HEK293 (cell line): ENCODE results near the gene CFAP73.

Experiments used
- CTCF ChIA-PET: fragments of 350-600 bp; formaldehyde crosslinking; extraction: SDS; loops from one replicate; lab custom pipeline; 2021; ENCODE audit warnings: antibody characterized with exemption; lab: Yijun Ruan, JAX
- POLR2A ChIA-PET: fragments of 300-600 bp; formaldehyde crosslinking; extraction: SDS; loops from one replicate; lab custom pipeline; 2020; ENCODE audit warnings: antibody characterized with exemption, inconsistent platforms; lab: Yijun Ruan, JAX
- H3K27ac ChIP-seq: fragments of 200-500 bp; sonication (Bioruptor generic); 2 replicates; pipeline ENCODE4 v1.5.1; 2014; ENCODE audit warnings: low read depth, low read length, control low read depth, inconsistent platforms; ENCODE audit errors: extremely low read depth
- H3K36me3 ChIP-seq, 2 experiments: fragments of 200-500 bp in 1 of 2; sonication (Bioruptor generic) in 1 of 2; 1 replicate in 1 of 2; 2 replicates in 1 of 2; pipeline ENCODE4 v1.5.1; 2014 to 2017; ENCODE audit warnings: inconsistent platforms in 2 of 2, low read length in 2 of 2; ENCODE audit not compliant: control insufficient read depth in 2 of 2, insufficient read depth in 1 of 2
- H3K4me1 ChIP-seq: fragments of 200-500 bp; sonication (Bioruptor generic); 2 replicates; pipeline ENCODE4 v1.5.1; 2014; ENCODE audit warnings: mild to moderate bottlenecking, low read length, inconsistent platforms; ENCODE audit not compliant: control insufficient read depth, insufficient read depth
- H3K4me3 ChIP-seq: 2 replicates; pipeline ENCODE4 v1.5.1; 2011; ENCODE audit warnings: low read depth, mild to moderate bottlenecking, control low read depth, low read length, moderate library complexity
- H3K9me3 ChIP-seq: fragments of 200-500 bp; sonication (Bioruptor generic); 2 replicates; pipeline ENCODE4 v1.5.1; 2014; ENCODE audit warnings: low read depth, low read length, inconsistent platforms; ENCODE audit not compliant: control insufficient read depth, insufficient read depth
- BCL11A ChIP-seq: fragments of 450-650 bp; formaldehyde crosslinking; IDR thresholded peaks from 2 replicates; pipeline ENCODE4 v1.5.1; 2016; ENCODE audit warnings: low read depth, missing biosample characterization, missing genetic modification characterization
- BCL11B ChIP-seq: fragments of 450-650 bp; formaldehyde crosslinking; IDR thresholded peaks from 2 replicates; pipeline ENCODE4 v1.5.1; 2016; ENCODE audit warnings: low read depth, missing biosample characterization, missing genetic modification characterization
- EGR2 ChIP-seq: fragments of 450-650 bp; formaldehyde crosslinking; IDR thresholded peaks from 2 replicates; pipeline ENCODE4 v1.5.1; 2016; ENCODE audit warnings: low read depth, missing biosample characterization, missing genetic modification characterization
- HOXD13 ChIP-seq: sonication (generic); formaldehyde crosslinking; IDR thresholded peaks from 2 replicates; pipeline ENCODE4 v1.8.0; 2022; ENCODE audit warnings: missing genetic modification reagents, borderline replicate concordance
- IKZF3 ChIP-seq: fragments of 450-650 bp; IDR thresholded peaks from 2 replicates; pipeline ENCODE4 v1.5.0; 2018; ENCODE audit warnings: missing biosample characterization, mild to moderate bottlenecking, missing genetic modification characterization, moderate library complexity
- PATZ1 ChIP-seq: fragments of 450-650 bp; formaldehyde crosslinking; IDR thresholded peaks from 2 replicates; pipeline ENCODE4 v1.5.1; 2016; ENCODE audit warnings: missing biosample characterization, missing genetic modification characterization
- SP7 ChIP-seq: fragments of 450-650 bp; formaldehyde crosslinking; IDR thresholded peaks from 2 replicates; pipeline ENCODE4 v1.5.1; 2016; ENCODE audit warnings: missing biosample characterization, missing genetic modification characterization
- YY1 ChIP-seq: fragments of 450-650 bp; formaldehyde crosslinking; IDR thresholded peaks from 2 replicates; pipeline ENCODE4 v1.5.1; 2018; ENCODE audit warnings: missing biosample characterization, missing genetic modification characterization
- ZBTB1 ChIP-seq: fragments of 450-650 bp; formaldehyde crosslinking; IDR thresholded peaks from 2 replicates; pipeline ENCODE4 v1.5.1; 2016; ENCODE audit warnings: missing biosample characterization, missing genetic modification characterization
- ZBTB7A ChIP-seq: fragments of 450-650 bp; formaldehyde crosslinking; IDR thresholded peaks from 2 replicates; pipeline ENCODE4 v1.5.1; 2016; ENCODE audit warnings: low read depth, missing biosample characterization, missing genetic modification characterization
- ZNF146 ChIP-seq: fragments of 450-650 bp; formaldehyde crosslinking; IDR thresholded peaks from 2 replicates; pipeline ENCODE4 v1.5.1; 2016; ENCODE audit warnings: missing biosample characterization, missing genetic modification characterization
- ZNF157 ChIP-seq: fragments of 450-650 bp; formaldehyde crosslinking; IDR thresholded peaks from 2 replicates; pipeline ENCODE4 v1.5.1; 2016; ENCODE audit warnings: missing biosample characterization, missing genetic modification characterization
- ZNF169 ChIP-seq: fragments of 450-650 bp; formaldehyde crosslinking; IDR thresholded peaks from 2 replicates; pipeline ENCODE4 v1.5.1; 2016; ENCODE audit warnings: missing biosample characterization, missing genetic modification characterization
- ZNF175 ChIP-seq: fragments of 450-650 bp; formaldehyde crosslinking; IDR thresholded peaks from 2 replicates; pipeline ENCODE4 v1.5.1; 2016; ENCODE audit warnings: missing biosample characterization, missing genetic modification characterization
- ZNF311 ChIP-seq: fragments of 450-650 bp; formaldehyde crosslinking; IDR thresholded peaks from 2 replicates; pipeline ENCODE4 v1.5.1; 2017; ENCODE audit warnings: missing biosample characterization, missing genetic modification characterization, borderline replicate concordance
- ZNF394 ChIP-seq: fragments of 450-650 bp; formaldehyde crosslinking; IDR thresholded peaks from 2 replicates; pipeline ENCODE4 v1.5.1; 2016; ENCODE audit warnings: missing biosample characterization, missing genetic modification characterization, mild to moderate bottlenecking, moderate library complexity, borderline replicate concordance
- ZNF423 ChIP-seq: fragments of 450-650 bp; formaldehyde crosslinking; IDR thresholded peaks from 2 replicates; pipeline ENCODE4 v1.5.1; 2016; ENCODE audit warnings: missing biosample characterization, missing genetic modification characterization
- ZNF549 ChIP-seq: fragments of 450-650 bp; IDR thresholded peaks from 2 replicates; pipeline ENCODE4 v1.5.1; 2018; ENCODE audit warnings: missing biosample characterization, missing genetic modification characterization, mild to moderate bottlenecking, inconsistent platforms, moderate library complexity
- ZNF558 ChIP-seq: fragments of 450-650 bp; formaldehyde crosslinking; IDR thresholded peaks from 2 replicates; pipeline ENCODE4 v1.5.1; 2016; ENCODE audit warnings: missing biosample characterization, missing genetic modification characterization
- ZNF585B ChIP-seq: fragments of 450-650 bp; formaldehyde crosslinking; IDR thresholded peaks from 2 replicates; pipeline ENCODE4 v1.5.1; 2016; ENCODE audit warnings: missing biosample characterization, missing genetic modification characterization
- ZNF629 ChIP-seq: fragments of 450-650 bp; formaldehyde crosslinking; IDR thresholded peaks from 2 replicates; pipeline ENCODE4 v1.5.1; 2017; ENCODE audit warnings: missing biosample characterization, missing genetic modification characterization
- ZNF658 ChIP-seq: fragments of 450-650 bp; formaldehyde crosslinking; IDR thresholded peaks from 2 replicates; pipeline ENCODE4; 2016; ENCODE audit warnings: missing biosample characterization, missing genetic modification characterization
- ZNF664 ChIP-seq: fragments of 450-650 bp; formaldehyde crosslinking; IDR thresholded peaks from 2 replicates; pipeline ENCODE4 v1.5.1; 2016; ENCODE audit warnings: missing biosample characterization, missing genetic modification characterization
- ZNF777 ChIP-seq: fragments of 450-650 bp; formaldehyde crosslinking; IDR thresholded peaks from 2 replicates; pipeline ENCODE4 v1.5.1; 2017; ENCODE audit warnings: missing biosample characterization, missing genetic modification characterization, borderline replicate concordance
- ZNF792 ChIP-seq: fragments of 450-650 bp; formaldehyde crosslinking; IDR thresholded peaks from 2 replicates; pipeline ENCODE4 v1.5.1; 2016; ENCODE audit warnings: missing biosample characterization, missing genetic modification characterization
- TF ChIP-seq, protein P1 (sequence below): fragments of 450-650 bp; formaldehyde crosslinking; IDR thresholded peaks from 2 replicates; pipeline ENCODE4 v1.5.1; 2016; ENCODE audit warnings: missing biosample characterization, missing genetic modification characterization
- TF ChIP-seq, protein P2 (sequence below): fragments of 450-650 bp; formaldehyde crosslinking; IDR thresholded peaks from 2 replicates; pipeline ENCODE4 v1.5.1; 2016; ENCODE audit warnings: missing biosample characterization, missing genetic modification characterization
- TF ChIP-seq, protein P3 (sequence below): fragments of 450-650 bp; formaldehyde crosslinking; IDR thresholded peaks from 2 replicates; pipeline ENCODE4 v1.5.1; 2017; ENCODE audit warnings: missing biosample characterization, missing genetic modification characterization

The CFAP73 gene

GRCh38 chr12:113108308-113108707 lies 41.2 kb upstream of the CFAP73 start (continued):
- TF ChIP-seq, protein P1, sequence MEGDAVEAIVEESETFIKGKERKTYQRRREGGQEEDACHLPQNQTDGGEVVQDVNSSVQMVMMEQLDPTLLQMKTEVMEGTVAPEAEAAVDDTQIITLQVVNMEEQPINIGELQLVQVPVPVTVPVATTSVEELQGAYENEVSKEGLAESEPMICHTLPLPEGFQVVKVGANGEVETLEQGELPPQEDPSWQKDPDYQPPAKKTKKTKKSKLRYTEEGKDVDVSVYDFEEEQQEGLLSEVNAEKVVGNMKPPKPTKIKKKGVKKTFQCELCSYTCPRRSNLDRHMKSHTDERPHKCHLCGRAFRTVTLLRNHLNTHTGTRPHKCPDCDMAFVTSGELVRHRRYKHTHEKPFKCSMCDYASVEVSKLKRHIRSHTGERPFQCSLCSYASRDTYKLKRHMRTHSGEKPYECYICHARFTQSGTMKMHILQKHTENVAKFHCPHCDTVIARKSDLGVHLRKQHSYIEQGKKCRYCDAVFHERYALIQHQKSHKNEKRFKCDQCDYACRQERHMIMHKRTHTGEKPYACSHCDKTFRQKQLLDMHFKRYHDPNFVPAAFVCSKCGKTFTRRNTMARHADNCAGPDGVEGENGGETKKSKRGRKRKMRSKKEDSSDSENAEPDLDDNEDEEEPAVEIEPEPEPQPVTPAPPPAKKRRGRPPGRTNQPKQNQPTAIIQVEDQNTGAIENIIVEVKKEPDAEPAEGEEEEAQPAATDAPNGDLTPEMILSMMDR = no peak
- TF ChIP-seq ZNF549 (tag by site-specific recombination) = no peak
- no peak for TF ChIP-seq ZNF558 (tag by site-specific recombination)
- TF ChIP-seq IKZF3 (tag by site-specific recombination) = no peak

GRCh38 chr12:113109360-113109759 lies 40.2 kb upstream of the CFAP73 start:
- Histone ChIP-seq H3K4me3 (no peak overlapping the region), H3K9me3 (no peaks in the 10 kb centered on the region), H3K27ac (no peak overlapping the region), H3K4me1 (no peaks in the 10 kb centered on the region)
- POLR2A ChIA-PET = no interaction called here
- no peak for TF ChIP-seq ZNF792 (tag by site-specific recombination)
- no peak for TF ChIP-seq SP7 (tag by site-specific recombination)
- no peak for TF ChIP-seq ZNF658 (tag by site-specific recombination)
- no peak for TF ChIP-seq BCL11A
- no peak for TF ChIP-seq BCL11B (tag by site-specific recombination)
- TF ChIP-seq ZNF585B (tag by site-specific recombination) = no peak
- TF ChIP-seq ZNF664 (tag by site-specific recombination) = no peak
- no peak for TF ChIP-seq ZNF311 (tag by site-specific recombination)
- no peak for TF ChIP-seq ZNF423 (tag by site-specific recombination)
- no peak for TF ChIP-seq ZNF146 (tag by site-specific recombination)
- no peak for TF ChIP-seq PATZ1 (tag by site-specific recombination)
- no peak for TF ChIP-seq ZNF175
- TF ChIP-seq ZBTB1 (tag by site-specific recombination) = no peak
- TF ChIP-seq HOXD13 (CRISPR knock-in tag) = no peak
- TF ChIP-seq ZNF777 (tag by site-specific recombination) = no peak
- no peak for TF ChIP-seq ZNF394 (tag by site-specific recombination)
- no peak for TF ChIP-seq ZNF629
- TF ChIP-seq, all 188 proteins: peak for 0
- no peaks in the 10 kb centered on the region for H3K36me3 ChIP-seq
- CTCF ChIA-PET = interaction anchor here (0.6 to 1.1 kb wide), 2 partner anchors 117 to 131 kb away, joined by 3 read pairs; partner anchors contain the start of gene OAS2

DNA sequence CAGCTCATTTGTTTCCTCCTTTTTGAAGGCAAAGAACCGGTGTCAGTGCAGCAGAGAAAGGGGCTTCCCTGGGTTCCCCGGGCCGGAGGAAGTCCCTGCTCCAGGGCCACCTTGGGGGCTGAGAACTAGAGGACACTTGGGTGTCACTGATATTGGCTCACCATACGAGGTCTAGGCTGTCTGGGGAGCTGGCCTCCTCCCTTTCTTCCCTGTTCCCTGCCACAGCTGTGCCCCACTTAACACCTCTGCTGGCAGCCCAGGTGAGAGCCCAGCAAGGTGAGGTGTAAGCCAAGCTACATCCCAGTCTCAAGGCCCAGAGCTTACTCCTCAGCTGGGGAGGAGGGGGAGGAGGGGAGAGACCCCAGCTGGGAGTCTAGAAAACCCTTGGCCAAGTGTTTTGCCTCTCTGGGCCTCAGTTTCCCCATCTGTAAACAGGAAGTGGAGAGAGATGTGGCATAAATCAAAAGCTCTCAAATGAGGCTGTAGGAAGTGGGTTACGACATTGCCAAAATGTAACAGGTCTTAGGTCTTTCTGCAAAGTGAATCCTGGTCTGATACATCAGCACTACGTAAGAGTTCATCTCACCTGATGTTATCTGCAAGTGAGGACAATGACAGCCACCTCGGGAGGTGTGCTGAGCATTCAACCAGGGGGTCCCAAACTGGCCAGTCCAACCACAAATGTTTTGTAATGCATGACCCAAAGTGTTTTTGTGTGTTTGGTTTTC lies 39.5 kb upstream of the CFAP73 start:
- POLR2A ChIA-PET = no interaction called here
- Histone ChIP-seq H3K4me1 (no peaks in the 10 kb centered on the region), H3K9me3 (no peaks in the 10 kb centered on the region), H3K36me3 (no peaks in the 10 kb centered on the region), H3K27ac (no peak overlapping the region), H3K4me3 (no peak overlapping the region)
- CTCF ChIA-PET = interaction anchor here (1.1 kb wide), 2 partner anchors 10 to 117 kb away, joined by 3 read pairs; no protein-coding TSS in a partner anchor
- no peak for TF ChIP-seq ZNF169 (tag by site-specific recombination)
- no peak for TF ChIP-seq YY1 (tag by site-specific recombination)
- no peak for TF ChIP-seq EGR2
- no peak for TF ChIP-seq ZNF157
- TF ChIP-seq, protein P2, sequence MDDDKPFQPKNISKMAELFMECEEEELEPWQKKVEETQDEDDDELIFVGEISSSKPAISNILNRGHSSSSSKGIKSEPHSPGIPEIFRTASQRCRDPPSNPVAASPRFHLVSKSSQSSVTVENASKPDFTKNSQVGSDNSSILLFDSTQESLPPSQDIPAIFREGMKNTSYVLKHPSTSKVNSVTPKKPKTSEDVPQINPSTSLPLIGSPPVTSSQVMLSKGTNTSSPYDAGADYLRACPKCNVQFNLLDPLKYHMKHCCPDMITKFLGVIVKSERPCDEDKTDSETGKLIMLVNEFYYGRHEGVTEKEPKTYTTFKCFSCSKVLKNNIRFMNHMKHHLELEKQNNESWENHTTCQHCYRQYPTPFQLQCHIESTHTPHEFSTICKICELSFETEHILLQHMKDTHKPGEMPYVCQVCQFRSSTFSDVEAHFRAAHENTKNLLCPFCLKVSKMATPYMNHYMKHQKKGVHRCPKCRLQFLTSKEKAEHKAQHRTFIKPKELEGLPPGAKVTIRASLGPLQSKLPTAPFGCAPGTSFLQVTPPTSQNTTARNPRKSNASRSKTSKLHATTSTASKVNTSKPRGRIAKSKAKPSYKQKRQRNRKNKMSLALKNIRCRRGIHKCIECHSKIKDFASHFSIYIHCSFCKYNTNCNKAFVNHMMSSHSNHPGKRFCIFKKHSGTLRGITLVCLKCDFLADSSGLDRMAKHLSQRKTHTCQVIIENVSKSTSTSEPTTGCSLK (tag by site-specific recombination) = no peak
- TF ChIP-seq, protein P3, sequence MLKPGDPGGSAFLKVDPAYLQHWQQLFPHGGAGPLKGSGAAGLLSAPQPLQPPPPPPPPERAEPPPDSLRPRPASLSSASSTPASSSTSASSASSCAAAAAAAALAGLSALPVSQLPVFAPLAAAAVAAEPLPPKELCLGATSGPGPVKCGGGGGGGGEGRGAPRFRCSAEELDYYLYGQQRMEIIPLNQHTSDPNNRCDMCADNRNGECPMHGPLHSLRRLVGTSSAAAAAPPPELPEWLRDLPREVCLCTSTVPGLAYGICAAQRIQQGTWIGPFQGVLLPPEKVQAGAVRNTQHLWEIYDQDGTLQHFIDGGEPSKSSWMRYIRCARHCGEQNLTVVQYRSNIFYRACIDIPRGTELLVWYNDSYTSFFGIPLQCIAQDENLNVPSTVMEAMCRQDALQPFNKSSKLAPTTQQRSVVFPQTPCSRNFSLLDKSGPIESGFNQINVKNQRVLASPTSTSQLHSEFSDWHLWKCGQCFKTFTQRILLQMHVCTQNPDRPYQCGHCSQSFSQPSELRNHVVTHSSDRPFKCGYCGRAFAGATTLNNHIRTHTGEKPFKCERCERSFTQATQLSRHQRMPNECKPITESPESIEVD = no peak
- no peak for TF ChIP-seq ZNF311 (tag by site-specific recombination)
- TF ChIP-seq ZBTB7A = no peak
